K562 (cell line): ENCODE measurements around the gene SH3TC1.

Experiments used
- EP300 ChIP-seq: IDR thresholded peaks from 2 replicates; pipeline ENCODE4 v1.6.1; 2012; ENCODE audit warnings: low read length, improper control_type of control experiment
- GABPA ChIP-seq: fragments of 200-800 bp; sonication (Bioruptor generic); conservative IDR thresholded peaks from 2 replicates; pipeline ENCODE4 v1.6.1; 2016; ENCODE audit warnings: low read depth, missing genetic modification characterization, missing compliant biosample characterization
- KDM5B ChIP-seq: fragments of 200-600 bp; sonication (generic); IDR thresholded peaks from 2 replicates; pipeline ENCODE4 v1.6.1; 2012; ENCODE audit warnings: low read depth, mild to moderate bottlenecking, moderate library complexity, low read length, control low read depth, inconsistent platforms; ENCODE audit not compliant: insufficient replicate concordance
- PHB ChIP-seq: fragments of 250-450 bp; sonication (Bioruptor Pico); IDR thresholded peaks from 2 replicates; pipeline ENCODE4 v1.5.0; 2021
- RNF2 ChIP-seq: sonication (generic); IDR thresholded peaks from 2 replicates; pipeline ENCODE4 v1.6.1; 2016
- ZNF239 ChIP-seq: fragments of 250-450 bp; sonication (Bioruptor Pico); IDR thresholded peaks from 2 replicates; pipeline ENCODE4 v1.4.0; 2020; ENCODE audit warnings: mild to moderate bottlenecking

GRCh38 chr4:8168232-8168631, 30.9 kb upstream of the SH3TC1 start:
- TF ChIP-seq PHB (CRISPR knock-in tag) (no peak), EP300 (no peak), KDM5B (no peak), GABPA (tag) (no peak), RNF2 (no peak), ZNF239 (CRISPR knock-in tag) (no peak)
